CD4-positive, CD25-positive, alpha-beta regulatory T cell (primary cell): ENCODE data around the gene PPM1H. TPM values are rescaled to one million over a fixed set of nuclear protein-coding genes. Genes with fewer than 3 reads are reported as not detected.
"Not testable (repeated sequence)": the region's sequence is repeated elsewhere in the genome, so short reads cannot be mapped to it uniquely, and the experiment has no call there.

Experiments used
- ATAC-seq, 2 donors: fragments of 150-1000 bp; cut with Tn5 transposase; one replicate each; pipeline ENCODE4 v1.10.0; 2021; ENCODE audit warnings: low read depth in 2 of 2, moderate number of reproducible peaks in 2 of 2, moderate library complexity in 1 of 2
- DNase-seq, 3 donors: peaks; one replicate each; pipeline versions ENCODE4 v3.0.0 to v3.0.0-alpha.2; 2012 to 2022; ENCODE audit warnings: mixed read lengths in 1 of 3
- H3K27ac ChIP-seq: one replicate; pipeline ENCODE4 v1.7.0; 2013; ENCODE audit warnings: mild to moderate bottlenecking, low read length; ENCODE audit not compliant: insufficient read depth, poor library complexity, severe bottlenecking
- H3K27me3 ChIP-seq: one replicate; pipeline ENCODE4 v1.7.0; 2013; ENCODE audit warnings: low read length; ENCODE audit not compliant: control insufficient read depth, insufficient read depth
- H3K36me3 ChIP-seq: one replicate; pipeline ENCODE4 v1.7.0; 2013; ENCODE audit warnings: mild to moderate bottlenecking, low read length, moderate library complexity; ENCODE audit not compliant: control insufficient read depth, insufficient read depth
- H3K4me1 ChIP-seq: 2 replicates; pipeline ENCODE4 v1.7.0; 2013; ENCODE audit warnings: mild to moderate bottlenecking, low read length; ENCODE audit not compliant: insufficient read depth, control insufficient read depth, poor library complexity, severe bottlenecking
- H3K4me3 ChIP-seq: one replicate; pipeline ENCODE4 v1.7.0; 2013; ENCODE audit warnings: low read depth, mild to moderate bottlenecking, low read length, moderate library complexity
- H3K9me3 ChIP-seq, 2 experiments: 1 replicate in 1 of 2; 2 replicates in 1 of 2; pipeline ENCODE4 v1.7.0; 2013; ENCODE audit warnings: low read length in 2 of 2, mild to moderate bottlenecking in 1 of 2, moderate library complexity in 1 of 2; ENCODE audit not compliant: control insufficient read depth in 2 of 2
- H3K27ac Mint-ChIP-seq, 3 donors: one replicate each; pipeline ENCODE4 v1.8.0; 2020 to 2022; ENCODE audit warnings: mild to moderate bottlenecking in 3 of 3, mixed read lengths in 3 of 3, moderate library complexity in 2 of 3
- H3K27me3 Mint-ChIP-seq: one replicate; pipeline ENCODE4 v1.8.0; 2022; ENCODE audit warnings: mild to moderate bottlenecking, mixed read lengths
- H3K36me3 Mint-ChIP-seq: one replicate; pipeline ENCODE4 v1.8.0; 2020; ENCODE audit warnings: mixed read lengths
- H3K4me1 Mint-ChIP-seq, 4 donors: one replicate each; pipeline ENCODE4 v1.8.0; 2020 to 2022; ENCODE audit warnings: mixed read lengths in 4 of 4, mild to moderate bottlenecking in 1 of 4
- H3K4me3 Mint-ChIP-seq, 4 donors: one replicate each; pipeline ENCODE4 v1.8.0; 2020 to 2022; ENCODE audit warnings: mild to moderate bottlenecking in 4 of 4, mixed read lengths in 4 of 4, moderate library complexity in 3 of 4
- H3K9me3 Mint-ChIP-seq, 7 donors: one replicate each; pipeline ENCODE4 v1.8.0; 2020 to 2022; ENCODE audit warnings: mixed read lengths in 7 of 7, mild to moderate bottlenecking in 3 of 7, moderate library complexity in 2 of 7
- polyA plus RNA-seq, 4 donors: library from polyadenylated mRNA; unstranded; fragments of 300-500 nt; fragmentation: Illumina TruSeq; gene quantifications; one replicate each; pipeline ENCODE4 v1.2.3, GENCODE V29; 2021
- total RNA-seq: library from RNA; stranded (reverse); gene quantifications from one replicate; pipeline ENCODE4 v1.2.3, GENCODE V29; 2022

Gene PPM1H
- total and polyA plus RNA-seq, 5 donors from 2014 or later = 0.03 to 0.99 TPM; not detected in 3

GRCh38 chr12:62827042-62827441 is 107.9 kb downstream of the PPM1H start:
- Mint-ChIP-seq H3K36me3 (no peaks in the 10 kb centered on the region), H3K4me1 (no peaks in the 10 kb centered on the region), H3K27ac (no peak overlapping the region), H3K4me3 (no peak overlapping the region), H3K27me3 (peaks cover 4% of the 10 kb centered on the region), H3K9me3 (peaks cover 0 to 2% (median 0%) of the 10 kb centered on the region in 7 donors)
- DNase-seq = no peak
- H3K4me1 ChIP-seq = no peaks in the 10 kb centered on the region
- no peak for ATAC-seq
- no peak overlapping the region for H3K27ac ChIP-seq
- H3K9me3 ChIP-seq = no peaks in the 10 kb centered on the region
- no peak overlapping the region for H3K4me3 ChIP-seq
- H3K27me3 ChIP-seq = no peaks in the 10 kb centered on the region
- H3K36me3 ChIP-seq = no peaks in the 10 kb centered on the region

- Histone ChIP-seq H3K27ac (no peak overlapping the region), H3K4me3 (no peak overlapping the region), H3K9me3 (no peaks in the 10 kb centered on the region), H3K27me3 (peaks cover 24% of the 10 kb centered on the region), H3K36me3 (no peaks in the 10 kb centered on the region), H3K4me1 (no peaks in the 10 kb centered on the region)
- H3K36me3 Mint-ChIP-seq = no peaks in the 10 kb centered on the region
- ATAC-seq (no peak), DNase-seq (no peak)
- H3K9me3 Mint-ChIP-seq = peaks cover 0 to 4% (median 0%) of the 10 kb centered on the region in 7 donors
- peaks cover 0 to 6% (median 4%) of the 10 kb centered on the region in 4 donors for H3K4me1 Mint-ChIP-seq
- no peak overlapping the region for H3K27ac Mint-ChIP-seq
- H3K4me3 Mint-ChIP-seq = no peak overlapping the region
- peaks cover 37% of the 10 kb centered on the region for H3K27me3 Mint-ChIP-seq
Observed at GRCh38 chr12:62817556-62818271, 117.2 kb downstream of the PPM1H start.

- H3K27ac ChIP-seq = no peak overlapping the region
- H3K27me3 ChIP-seq = peaks cover 24% of the 10 kb centered on the region
- H3K9me3 Mint-ChIP-seq = peaks cover 0 to 1% (median 0%) of the 10 kb centered on the region in 7 donors
- H3K27ac Mint-ChIP-seq = no peak overlapping the region
- H3K27me3 Mint-ChIP-seq = peaks cover 26% of the 10 kb centered on the region
- H3K36me3 Mint-ChIP-seq = no peaks in the 10 kb centered on the region
- H3K36me3 ChIP-seq = no peaks in the 10 kb centered on the region
- H3K9me3 ChIP-seq = no peaks in the 10 kb centered on the region
- peak overlapping the region in 1 of 4 donors; percentile 30 for H3K4me3 Mint-ChIP-seq
- DNase-seq (no peak), ATAC-seq (no peak)
- H3K4me1 ChIP-seq = no peaks in the 10 kb centered on the region
- H3K4me3 ChIP-seq = no peak overlapping the region
- H3K4me1 Mint-ChIP-seq = peaks cover 0 to 6% (median 5%) of the 10 kb centered on the region in 4 donors
Observed at GRCh38 chr12:62814243-62814642, 120.7 kb downstream of the PPM1H start.

GRCh38 chr12:62813031-62813829 is 121.7 kb downstream of the PPM1H start:
- Histone ChIP-seq H3K9me3 (no peaks in the 10 kb centered on the region), H3K27ac (no peak overlapping the region), H3K4me3 (peak overlapping the region; percentile 61), H3K27me3 (peaks cover 21% of the 10 kb centered on the region), H3K36me3 (no peaks in the 10 kb centered on the region), H3K4me1 (no peaks in the 10 kb centered on the region)
- Mint-ChIP-seq H3K4me1 (peaks cover 0 to 6% (median 5%) of the 10 kb centered on the region in 4 donors), H3K27me3 (peaks cover 22% of the 10 kb centered on the region), H3K27ac (no peak overlapping the region), H3K9me3 (peaks cover 0 to 2% (median 0%) of the 10 kb centered on the region in 7 donors), H3K36me3 (no peaks in the 10 kb centered on the region), H3K4me3 (peak overlapping the region in 2 of 4 donors; percentile 23 to 32)
- no peak for ATAC-seq
- peak in 1 of 3 donors; percentile 51 for DNase-seq

GRCh38 chr12:62811481-62811880 is 123.5 kb downstream of the PPM1H start:
- H3K36me3 Mint-ChIP-seq, DNase-seq, H3K27ac Mint-ChIP-seq, H3K4me1 Mint-ChIP-seq, H3K4me3 Mint-ChIP-seq, H3K4me3 ChIP-seq, H3K9me3 ChIP-seq, H3K36me3 ChIP-seq, H3K9me3 Mint-ChIP-seq, ATAC-seq, H3K27ac ChIP-seq, H3K4me1 ChIP-seq: not testable (repeated sequence)
- H3K27me3 Mint-ChIP-seq = peaks cover 14% of the 10 kb centered on the region
- H3K27me3 ChIP-seq = peaks cover 11% of the 10 kb centered on the region

GRCh38 chr12:62808166-62808879 is 126.6 kb downstream of the PPM1H start:
- Histone ChIP-seq H3K9me3 (no peaks in the 10 kb centered on the region), H3K4me1 (no peaks in the 10 kb centered on the region), H3K27me3 (peaks cover 3% of the 10 kb centered on the region), H3K36me3 (no peaks in the 10 kb centered on the region), H3K4me3 (no peak overlapping the region), H3K27ac (no peak overlapping the region)
- H3K9me3 Mint-ChIP-seq = peaks cover 0 to 2% (median 0%) of the 10 kb centered on the region in 7 donors
- no peaks in the 10 kb centered on the region for H3K36me3 Mint-ChIP-seq
- H3K27ac Mint-ChIP-seq = no peak overlapping the region
- no peak for ATAC-seq
- peaks cover 5% of the 10 kb centered on the region for H3K27me3 Mint-ChIP-seq
- H3K4me3 Mint-ChIP-seq = no peak overlapping the region
- H3K4me1 Mint-ChIP-seq = peaks cover 0 to 6% (median 2%) of the 10 kb centered on the region in 4 donors
- DNase-seq = no peak

GRCh38 chr12:62806893-62807292 is 128.1 kb downstream of the PPM1H start:
- Histone ChIP-seq H3K9me3 (no peaks in the 10 kb centered on the region), H3K36me3 (no peaks in the 10 kb centered on the region), H3K4me3 (no peak overlapping the region), H3K27me3 (no peaks in the 10 kb centered on the region), H3K27ac (no peak overlapping the region), H3K4me1 (no peaks in the 10 kb centered on the region)
- no peak overlapping the region for H3K4me3 Mint-ChIP-seq
- no peaks in the 10 kb centered on the region for H3K4me1 Mint-ChIP-seq
- peaks cover 0 to 2% (median 0%) of the 10 kb centered on the region in 7 donors for H3K9me3 Mint-ChIP-seq
- peak overlapping the region in 1 of 3 donors; percentile 16 for H3K27ac Mint-ChIP-seq
- DNase-seq (no peak), ATAC-seq (no peak)
- peaks cover 12% of the 10 kb centered on the region for H3K27me3 Mint-ChIP-seq
- no peaks in the 10 kb centered on the region for H3K36me3 Mint-ChIP-seq
